Measurements from ENCODE around the gene SIAE. TPM values are rescaled to one million over a fixed set of nuclear protein-coding genes. Genes with fewer than 3 reads are reported as not detected.

SIAE gene
- total RNA-seq, 2 experiments from 2014 or later, result 4.5 to 5.6 TPM

DNA sequence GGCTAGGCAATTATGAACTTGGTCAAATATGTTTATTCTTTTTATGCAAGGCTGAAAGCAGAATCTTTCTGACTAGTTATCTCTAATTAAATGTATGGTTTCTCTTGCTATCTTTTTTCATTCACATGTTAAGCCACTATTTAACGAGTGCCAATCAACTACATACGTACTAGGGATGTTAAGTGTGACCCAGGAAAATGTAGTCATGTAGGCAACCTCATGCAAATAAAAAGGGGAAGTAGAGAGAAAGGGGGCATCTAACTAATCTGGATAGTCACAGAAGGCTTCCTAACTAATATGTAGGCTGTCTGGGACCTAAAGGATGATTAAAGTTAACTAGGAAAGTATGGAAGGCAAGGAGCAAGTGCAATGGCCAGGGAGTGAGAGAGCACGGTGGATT lies 27.4 kb downstream of the SIAE start:
- peaks cover 3% of the 10 kb centered on the region for H3K36me3 ChIP-seq (ENCODE audit: insufficient read depth, low read length)
- TF ChIP-seq, protein P1, sequence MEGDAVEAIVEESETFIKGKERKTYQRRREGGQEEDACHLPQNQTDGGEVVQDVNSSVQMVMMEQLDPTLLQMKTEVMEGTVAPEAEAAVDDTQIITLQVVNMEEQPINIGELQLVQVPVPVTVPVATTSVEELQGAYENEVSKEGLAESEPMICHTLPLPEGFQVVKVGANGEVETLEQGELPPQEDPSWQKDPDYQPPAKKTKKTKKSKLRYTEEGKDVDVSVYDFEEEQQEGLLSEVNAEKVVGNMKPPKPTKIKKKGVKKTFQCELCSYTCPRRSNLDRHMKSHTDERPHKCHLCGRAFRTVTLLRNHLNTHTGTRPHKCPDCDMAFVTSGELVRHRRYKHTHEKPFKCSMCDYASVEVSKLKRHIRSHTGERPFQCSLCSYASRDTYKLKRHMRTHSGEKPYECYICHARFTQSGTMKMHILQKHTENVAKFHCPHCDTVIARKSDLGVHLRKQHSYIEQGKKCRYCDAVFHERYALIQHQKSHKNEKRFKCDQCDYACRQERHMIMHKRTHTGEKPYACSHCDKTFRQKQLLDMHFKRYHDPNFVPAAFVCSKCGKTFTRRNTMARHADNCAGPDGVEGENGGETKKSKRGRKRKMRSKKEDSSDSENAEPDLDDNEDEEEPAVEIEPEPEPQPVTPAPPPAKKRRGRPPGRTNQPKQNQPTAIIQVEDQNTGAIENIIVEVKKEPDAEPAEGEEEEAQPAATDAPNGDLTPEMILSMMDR (IDR thresholded peaks at IDR 0.05), result no peak
- H3K4me1 ChIP-seq (ENCODE audit: insufficient read depth, low read length), result peaks cover 3% of the 10 kb centered on the region
- intact Hi-C loops (cut with DNase I, micrococcal nuclease), result no loop called here
- H3K4me1 Mint-ChIP-seq (ENCODE audit: low read depth), result no peaks in the 10 kb centered on the region
- ATAC-seq (ENCODE audit: poor library complexity) (no peak), DNase-seq (no peak)
- H3K27ac Mint-ChIP-seq, result no peak overlapping the region
- H3K9me3 Mint-ChIP-seq, result no peaks in the 10 kb centered on the region
- H3K9me3 ChIP-seq (ENCODE audit: control insufficient read depth in 1 of 2, insufficient read depth in 1 of 2, low read length in 2 of 2), result no peaks in the 10 kb centered on the region
- CTCF ChIA-PET, result no interaction called here
- no peak overlapping the region for H3K27ac ChIP-seq (ENCODE audit: low read depth in 1 of 2, low read length in 2 of 2)
- POLR2A ChIA-PET, result no interaction called here
- H3K27me3 ChIP-seq (ENCODE audit: control insufficient read depth in 1 of 2, insufficient read depth in 2 of 2, low read length in 2 of 2), result no peaks in the 10 kb centered on the region
- H3K27me3 Mint-ChIP-seq, result no peaks in the 10 kb centered on the region
- no peak overlapping the region for H3K4me3 ChIP-seq (ENCODE audit: low read length)
- H3K4me3 Mint-ChIP-seq, result no peak overlapping the region
- H3K36me3 Mint-ChIP-seq (ENCODE audit: low read depth), result peaks cover 8% of the 10 kb centered on the region

DNA sequence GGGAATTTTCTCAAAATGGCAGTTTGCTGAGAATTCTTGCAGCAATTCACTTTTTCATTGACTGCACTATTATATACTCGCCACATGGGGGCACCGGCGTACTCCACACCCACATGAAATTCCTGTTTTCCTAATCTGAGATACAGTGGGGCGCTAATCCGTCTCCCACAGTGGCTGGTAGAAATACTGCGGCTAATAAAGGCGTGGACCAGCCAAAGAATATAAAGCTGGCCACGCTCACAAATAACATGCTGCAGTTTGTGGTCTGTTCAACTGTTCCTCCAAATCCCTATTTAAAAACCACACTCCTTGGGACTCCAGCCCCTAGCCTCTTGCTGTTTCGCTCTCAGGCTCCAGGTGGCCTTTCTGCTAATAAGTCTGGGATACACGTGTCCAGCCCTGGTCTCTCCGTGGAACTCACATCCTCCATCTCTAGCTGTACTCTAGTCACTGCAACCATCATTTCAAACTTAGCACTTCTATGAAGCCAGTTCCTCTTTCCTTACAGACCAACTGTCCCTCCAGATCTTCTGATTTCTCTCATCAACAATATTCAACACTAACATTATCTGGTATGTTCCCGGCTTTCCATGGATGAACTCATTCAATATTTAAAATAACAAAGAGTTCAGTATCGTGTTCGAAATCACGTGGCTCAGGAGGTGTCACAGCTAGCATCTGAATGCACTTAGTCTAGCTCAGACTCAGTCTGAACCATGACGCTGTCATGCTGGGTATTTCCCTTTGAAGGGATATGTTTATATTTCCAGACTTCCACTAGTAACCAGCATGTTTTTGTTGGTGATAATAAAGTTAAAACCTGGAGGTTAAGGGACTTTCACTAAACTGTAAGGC lies 28.9 kb downstream of the SIAE start:
- Mint-ChIP-seq H3K4me1 (ENCODE audit: low read depth) (no peaks in the 10 kb centered on the region), H3K27ac (no peak overlapping the region), H3K9me3 (no peaks in the 10 kb centered on the region), H3K27me3 (no peaks in the 10 kb centered on the region), H3K4me3 (no peak overlapping the region), H3K36me3 (ENCODE audit: low read depth) (peaks cover 2% of the 10 kb centered on the region)
- peak in 8 of 14 experiments; percentile 2 to 71 (median 28) for DNase-seq
- POLR2A ChIA-PET, result no interaction called here
- no peak overlapping the region for H3K27ac ChIP-seq (ENCODE audit: low read depth in 1 of 2, low read length in 2 of 2)
- no peaks in the 10 kb centered on the region for H3K27me3 ChIP-seq (ENCODE audit: control insufficient read depth in 1 of 2, insufficient read depth in 2 of 2, low read length in 2 of 2)
- no peaks in the 10 kb centered on the region for H3K9me3 ChIP-seq (ENCODE audit: control insufficient read depth in 1 of 2, insufficient read depth in 1 of 2, low read length in 2 of 2)
- no peak overlapping the region for H3K4me3 ChIP-seq (ENCODE audit: low read length)
- peaks cover 4% of the 10 kb centered on the region for H3K36me3 ChIP-seq (ENCODE audit: insufficient read depth, low read length)
- ATAC-seq (ENCODE audit: poor library complexity), result peak; percentile 77
- intact Hi-C loops (cut with DNase I, micrococcal nuclease), result loop anchor here (1.0 kb wide), 3 partner anchors 119 to 193 kb away; no protein-coding TSS in a partner anchor
- peaks cover 3% of the 10 kb centered on the region for H3K4me1 ChIP-seq (ENCODE audit: insufficient read depth, low read length)
- TF ChIP-seq, protein P1 (IDR thresholded peaks at IDR 0.05), result peak; percentile 95
- CTCF ChIA-PET, result interaction anchor here (0.9 to 2.2 kb wide), 5 partner anchors 17 to 102 kb away, joined by 3 to 13 read pairs (median 6); partner anchors contain the start of gene TBRG1

- Histone ChIP-seq H3K27me3 (ENCODE audit: control insufficient read depth in 1 of 2, insufficient read depth in 2 of 2, low read length in 2 of 2) (no peaks in the 10 kb centered on the region), H3K36me3 (ENCODE audit: insufficient read depth, low read length) (peaks cover 9% of the 10 kb centered on the region), H3K9me3 (ENCODE audit: control insufficient read depth in 1 of 2, insufficient read depth in 1 of 2, low read length in 2 of 2) (no peaks in the 10 kb centered on the region), H3K4me1 (ENCODE audit: insufficient read depth, low read length) (peaks cover 3% of the 10 kb centered on the region), H3K27ac (ENCODE audit: low read depth in 1 of 2, low read length in 2 of 2) (no peak overlapping the region), H3K4me3 (ENCODE audit: low read length) (no peak overlapping the region)
- TF ChIP-seq, protein P1 (IDR thresholded peaks at IDR 0.05), result no peak
- ChIA-PET POLR2A (no interaction called here), CTCF (interaction anchor here (0.9 to 2.2 kb wide), 5 partner anchors 18 to 193 kb away, joined by 3 to 13 read pairs (median 6); partner anchors contain the start of gene TBRG1)
- ATAC-seq (ENCODE audit: poor library complexity), result no peak
- Mint-ChIP-seq H3K9me3 (no peaks in the 10 kb centered on the region), H3K4me1 (ENCODE audit: low read depth) (no peaks in the 10 kb centered on the region), H3K27ac (no peak overlapping the region), H3K4me3 (no peak overlapping the region), H3K27me3 (no peaks in the 10 kb centered on the region), H3K36me3 (ENCODE audit: low read depth) (peaks cover 1% of the 10 kb centered on the region)
- intact Hi-C loops (cut with DNase I, micrococcal nuclease), result loop anchor here (1.0 kb wide), 3 partner anchors 119 to 193 kb away; no protein-coding TSS in a partner anchor
- no peak for DNase-seq
Measured at GRCh38 chr11:124643605-124644425, 29.7 kb downstream of the SIAE start.
